Inferior parietal cortex (tissue), 1 donor: Measurements from ENCODE around the gene ADORA1.
A peak's percentile ranks its signal among the peaks of the same experiment; 100 is the strongest.

Experiments
- DNase-seq: peaks from one replicate; pipeline ENCODE4 v3.0.0-alpha.2; 2016; ENCODE audit errors: extremely low spot score

Gene ADORA1

GRCh38 chr1:203127666-203128430 lies at the start of gene ADORA1:
TSS of gene ADORA1 (plus strand) at chr1:203127726. CDS start at chr1:203128842, 1,116 bp downstream.
- peak; percentile 79 for DNase-seq

GRCh38 chr1:203077956-203078355 lies 49.6 kb upstream of the ADORA1 start:
- DNase-seq: no peak

GRCh38 chr1:203078478-203078877 lies 49.0 kb upstream of the ADORA1 start:
- no peak for DNase-seq

- DNase-seq: no peak
Observed at GRCh38 chr1:203080456-203080855, 47.1 kb upstream of the ADORA1 start.

GRCh38 chr1:203081465-203082230 lies 45.9 kb upstream of the ADORA1 start:
- no peak for DNase-seq

GRCh38 chr1:203082231-203082505 lies 45.4 kb upstream of the ADORA1 start:
- DNase-seq: no peak

GRCh38 chr1:203082571-203083462 lies 44.7 kb upstream of the ADORA1 start:
- DNase-seq: no peak

GRCh38 chr1:203083463-203083921 lies 44.0 kb upstream of the ADORA1 start:
- DNase-seq: no peak

- no peak for DNase-seq
Observed at GRCh38 chr1:203084588-203085527, 42.7 kb upstream of the ADORA1 start.

- DNase-seq: no peak
Observed at GRCh38 chr1:203085528-203086406, 41.8 kb upstream of the ADORA1 start, which contains the start of gene MYOG. TSS of gene MYOG (minus strand) at chr1:203086012. CDS start at chr1:203085961, 51 bp downstream.

- DNase-seq: no peak
Observed at GRCh38 chr1:203086992-203087763, 40.3 kb upstream of the ADORA1 start.

GRCh38 chr1:203088441-203088840 lies 39.1 kb upstream of the ADORA1 start:
- DNase-seq: no peak

- no peak for DNase-seq
Observed at GRCh38 chr1:203089001-203089650, 38.4 kb upstream of the ADORA1 start.

- no peak for DNase-seq
Observed at GRCh38 chr1:203089651-203090045, 37.9 kb upstream of the ADORA1 start.

GRCh38 chr1:203090421-203091198 lies 36.9 kb upstream of the ADORA1 start:
- DNase-seq: no peak

GRCh38 chr1:203091199-203091477 lies 36.4 kb upstream of the ADORA1 start:
- DNase-seq: no peak

- no peak for DNase-seq
Observed at GRCh38 chr1:203091761-203092330, 35.7 kb upstream of the ADORA1 start.
